ENCODE measurements around the gene HIVEP3. TPM values are rescaled to one million over a fixed set of nuclear protein-coding genes. Genes with fewer than 3 reads are reported as not detected.
A peak's percentile ranks its signal among the peaks of the same experiment; 100 is the strongest.

Gene HIVEP3
- total RNA-seq, 1 donor from 2014 or later: 8.9 TPM

DNA sequence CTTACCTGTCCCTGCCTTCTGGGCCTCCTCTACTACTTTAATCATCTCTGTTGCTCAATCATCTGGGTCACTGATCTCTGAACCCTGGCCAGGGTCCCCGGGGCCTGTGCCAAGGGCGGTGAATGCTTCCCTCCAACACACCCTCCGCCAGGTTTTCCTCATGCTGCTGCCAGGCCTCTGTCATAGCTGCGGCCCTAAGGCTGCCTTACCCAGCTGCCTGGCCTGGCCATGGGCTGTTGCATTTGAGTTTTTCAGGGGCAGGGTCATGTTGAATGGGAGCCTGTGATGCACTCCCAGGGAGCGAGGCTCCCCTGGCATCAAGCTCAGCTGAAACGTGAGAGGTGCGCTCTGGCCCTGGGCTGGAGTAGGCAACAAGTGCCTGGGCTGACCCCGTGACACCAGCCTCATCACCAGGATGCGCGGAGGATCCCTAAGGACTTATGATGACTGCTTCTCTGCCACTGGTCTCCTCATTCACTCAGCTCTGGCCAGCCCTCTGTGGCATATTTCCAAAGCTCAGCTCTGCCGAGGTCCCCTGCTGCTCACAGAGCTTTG lies 441.8 kb downstream of the HIVEP3 start:
- Mint-ChIP-seq H3K27ac (ENCODE audit: unreplicated experiment) (no peak overlapping the region), H3K9me3 (ENCODE audit: unreplicated experiment) (peaks cover 2% of the 10 kb centered on the region), H3K36me3 (ENCODE audit: low read depth, unreplicated experiment) (no peaks in the 10 kb centered on the region), H3K27me3 (ENCODE audit: low read depth, unreplicated experiment) (peaks cover 19% of the 10 kb centered on the region), H3K4me1 (ENCODE audit: low read depth, unreplicated experiment) (peaks cover 10% of the 10 kb centered on the region), H3K4me3 (ENCODE audit: unreplicated experiment) (no peak overlapping the region)
- DNase-seq (ENCODE audit: low read depth) (no peak), FAIRE-seq (no peak)
- H3K36me3 ChIP-seq (ENCODE audit: insufficient read depth, low read length): no peaks in the 10 kb centered on the region
- H3K9ac ChIP-seq (ENCODE audit: low read length): no peak overlapping the region
- H2AFZ ChIP-seq (ENCODE audit: low read depth, low read length): peak overlapping the region; percentile 9
- no peaks in the 10 kb centered on the region for H4K20me1 ChIP-seq (ENCODE audit: insufficient read depth, low read length)
- no peak overlapping the region for H3K27ac ChIP-seq (ENCODE audit: low read depth, low read length)
- H3K27me3 ChIP-seq (ENCODE audit: insufficient read depth, low read length): peaks cover 3% of the 10 kb centered on the region
- no peak for TF ChIP-seq EZH2 (IDR thresholded peaks at IDR 0.05; ENCODE audit: insufficient read depth, low read length)
- TF ChIP-seq, protein P1, sequence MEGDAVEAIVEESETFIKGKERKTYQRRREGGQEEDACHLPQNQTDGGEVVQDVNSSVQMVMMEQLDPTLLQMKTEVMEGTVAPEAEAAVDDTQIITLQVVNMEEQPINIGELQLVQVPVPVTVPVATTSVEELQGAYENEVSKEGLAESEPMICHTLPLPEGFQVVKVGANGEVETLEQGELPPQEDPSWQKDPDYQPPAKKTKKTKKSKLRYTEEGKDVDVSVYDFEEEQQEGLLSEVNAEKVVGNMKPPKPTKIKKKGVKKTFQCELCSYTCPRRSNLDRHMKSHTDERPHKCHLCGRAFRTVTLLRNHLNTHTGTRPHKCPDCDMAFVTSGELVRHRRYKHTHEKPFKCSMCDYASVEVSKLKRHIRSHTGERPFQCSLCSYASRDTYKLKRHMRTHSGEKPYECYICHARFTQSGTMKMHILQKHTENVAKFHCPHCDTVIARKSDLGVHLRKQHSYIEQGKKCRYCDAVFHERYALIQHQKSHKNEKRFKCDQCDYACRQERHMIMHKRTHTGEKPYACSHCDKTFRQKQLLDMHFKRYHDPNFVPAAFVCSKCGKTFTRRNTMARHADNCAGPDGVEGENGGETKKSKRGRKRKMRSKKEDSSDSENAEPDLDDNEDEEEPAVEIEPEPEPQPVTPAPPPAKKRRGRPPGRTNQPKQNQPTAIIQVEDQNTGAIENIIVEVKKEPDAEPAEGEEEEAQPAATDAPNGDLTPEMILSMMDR (IDR thresholded peaks at IDR 0.05; ENCODE audit: insufficient read depth, low read depth, low read length): no peak
- H3K9me3 ChIP-seq (ENCODE audit: insufficient read depth, low read depth, low read length): no peaks in the 10 kb centered on the region
- H3K4me3 ChIP-seq (ENCODE audit: insufficient read depth, low read depth, low read length): no peak overlapping the region
- H3K79me2 ChIP-seq (ENCODE audit: insufficient read depth, low read length): no peaks in the 10 kb centered on the region
- H3K4me1 ChIP-seq (ENCODE audit: insufficient read depth, low read length): peaks cover 17% of the 10 kb centered on the region
- no peak overlapping the region for H3K4me2 ChIP-seq (ENCODE audit: low read length)

DNA sequence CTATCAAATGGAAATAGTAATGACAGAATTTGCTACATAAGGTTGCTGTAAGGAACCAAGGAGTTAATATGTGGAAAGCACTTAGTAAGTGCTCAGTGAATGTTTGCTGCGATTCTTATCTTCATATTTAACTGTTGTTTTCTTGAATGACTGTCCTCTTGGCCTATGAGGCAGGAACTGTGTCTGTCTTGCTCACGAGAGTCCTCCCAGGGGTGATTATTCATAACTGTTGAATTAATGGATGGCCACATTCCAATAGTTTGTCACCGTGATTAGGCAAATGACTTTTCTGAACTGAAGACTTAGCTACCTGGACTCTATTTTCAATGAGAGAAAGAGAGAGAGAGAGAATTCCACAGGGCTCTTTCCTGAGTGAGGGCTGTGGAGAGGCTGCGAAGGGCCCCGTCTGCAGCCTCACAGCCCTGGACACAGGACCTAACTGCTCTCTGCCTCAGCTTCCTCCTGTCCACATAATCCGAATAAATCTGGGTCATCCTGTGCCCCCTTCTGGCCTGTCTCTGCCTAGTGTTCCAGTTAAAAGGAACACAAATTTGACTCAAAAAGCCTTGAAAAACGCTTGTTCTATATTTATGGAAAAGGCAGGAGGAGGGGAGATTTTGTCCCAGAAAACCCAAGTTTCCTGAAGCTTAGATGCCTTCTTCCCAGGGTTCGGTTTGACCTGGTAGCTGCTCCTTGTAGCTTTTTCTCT lies 442.7 kb downstream of the HIVEP3 start:
- Histone ChIP-seq H3K27ac (ENCODE audit: low read depth, low read length) (no peak overlapping the region), H3K27me3 (ENCODE audit: insufficient read depth, low read length) (peaks cover 4% of the 10 kb centered on the region), H3K36me3 (ENCODE audit: insufficient read depth, low read length) (no peaks in the 10 kb centered on the region), H3K4me3 (ENCODE audit: insufficient read depth, low read depth, low read length) (no peak overlapping the region), H2AFZ (ENCODE audit: low read depth, low read length) (no peak overlapping the region), H3K9ac (ENCODE audit: low read length) (no peak overlapping the region), H3K4me2 (ENCODE audit: low read length) (no peak overlapping the region), H3K79me2 (ENCODE audit: insufficient read depth, low read length) (no peaks in the 10 kb centered on the region), H3K4me1 (ENCODE audit: insufficient read depth, low read length) (peaks cover 17% of the 10 kb centered on the region), H4K20me1 (ENCODE audit: insufficient read depth, low read length) (no peaks in the 10 kb centered on the region), H3K9me3 (ENCODE audit: insufficient read depth, low read depth, low read length) (no peaks in the 10 kb centered on the region)
- no peak for FAIRE-seq
- peaks cover 10% of the 10 kb centered on the region for H3K4me1 Mint-ChIP-seq (ENCODE audit: low read depth, unreplicated experiment)
- H3K27ac Mint-ChIP-seq (ENCODE audit: unreplicated experiment): no peak overlapping the region
- peak; percentile 67 for DNase-seq (ENCODE audit: low read depth)
- no peak for TF ChIP-seq EZH2 (IDR thresholded peaks at IDR 0.05; ENCODE audit: insufficient read depth, low read length)
- TF ChIP-seq, protein P1 (IDR thresholded peaks at IDR 0.05; ENCODE audit: insufficient read depth, low read depth, low read length): no peak
- H3K27me3 Mint-ChIP-seq (ENCODE audit: low read depth, unreplicated experiment): peaks cover 19% of the 10 kb centered on the region
- H3K36me3 Mint-ChIP-seq (ENCODE audit: low read depth, unreplicated experiment): no peaks in the 10 kb centered on the region
- H3K4me3 Mint-ChIP-seq (ENCODE audit: unreplicated experiment): no peak overlapping the region
- peaks cover 2% of the 10 kb centered on the region for H3K9me3 Mint-ChIP-seq (ENCODE audit: unreplicated experiment)

DNA sequence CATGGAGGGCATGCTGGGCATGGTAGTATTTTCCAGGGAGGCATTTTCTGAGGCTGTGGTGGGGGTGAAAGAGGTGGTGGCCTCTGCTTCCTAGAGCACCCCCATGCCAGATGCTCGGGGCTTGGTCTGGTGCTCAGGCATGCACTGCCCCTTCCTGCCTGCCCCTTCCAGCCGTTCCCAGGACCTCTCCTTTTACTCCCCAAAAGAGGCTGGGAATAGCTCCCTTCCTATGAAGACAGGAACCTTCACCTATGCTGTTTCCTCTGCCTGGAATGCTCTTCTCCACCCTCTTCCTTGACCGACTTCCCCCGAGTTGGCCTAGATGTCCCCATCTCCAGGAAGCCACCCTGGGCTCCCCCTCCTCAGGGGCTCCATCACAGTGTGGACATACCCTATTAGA lies 443.4 kb downstream of the HIVEP3 start:
- no peak overlapping the region for H3K4me2 ChIP-seq (ENCODE audit: low read length)
- DNase-seq (ENCODE audit: low read depth) (no peak), FAIRE-seq (no peak)
- Mint-ChIP-seq H3K27me3 (ENCODE audit: low read depth, unreplicated experiment) (peaks cover 24% of the 10 kb centered on the region), H3K9me3 (ENCODE audit: unreplicated experiment) (peaks cover 2% of the 10 kb centered on the region), H3K4me1 (ENCODE audit: low read depth, unreplicated experiment) (peaks cover 10% of the 10 kb centered on the region), H3K27ac (ENCODE audit: unreplicated experiment) (no peak overlapping the region), H3K36me3 (ENCODE audit: low read depth, unreplicated experiment) (no peaks in the 10 kb centered on the region), H3K4me3 (ENCODE audit: unreplicated experiment) (no peak overlapping the region)
- H3K79me2 ChIP-seq (ENCODE audit: insufficient read depth, low read length): no peaks in the 10 kb centered on the region
- TF ChIP-seq, protein P1 (IDR thresholded peaks at IDR 0.05; ENCODE audit: insufficient read depth, low read depth, low read length): no peak
- TF ChIP-seq EZH2 (IDR thresholded peaks at IDR 0.05; ENCODE audit: insufficient read depth, low read length): no peak
- H3K9me3 ChIP-seq (ENCODE audit: insufficient read depth, low read depth, low read length): no peaks in the 10 kb centered on the region
- H3K9ac ChIP-seq (ENCODE audit: low read length): no peak overlapping the region
- H3K4me3 ChIP-seq (ENCODE audit: insufficient read depth, low read depth, low read length): no peak overlapping the region
- H2AFZ ChIP-seq (ENCODE audit: low read depth, low read length): no peak overlapping the region
- no peaks in the 10 kb centered on the region for H3K36me3 ChIP-seq (ENCODE audit: insufficient read depth, low read length)
- H4K20me1 ChIP-seq (ENCODE audit: insufficient read depth, low read length): no peaks in the 10 kb centered on the region
- H3K27me3 ChIP-seq (ENCODE audit: insufficient read depth, low read length): peaks cover 4% of the 10 kb centered on the region
- peaks cover 17% of the 10 kb centered on the region for H3K4me1 ChIP-seq (ENCODE audit: insufficient read depth, low read length)
- H3K27ac ChIP-seq (ENCODE audit: low read depth, low read length): no peak overlapping the region

Data from astrocyte (in vitro differentiated cells and primary cell).